Neural cell (in vitro differentiated cells): Measurements from ENCODE around the gene NXPH3. TPM values are rescaled to one million over a fixed set of nuclear protein-coding genes. Genes with fewer than 3 reads are reported as not detected.

ENCODE experiments used
- H2AFZ ChIP-seq: fragments of 200-600, 300-800 bp; sonication (generic), shearing (Covaris generic); 2 replicates; pipeline ENCODE4 v1.6.0; 2014; ENCODE audit warnings: low read depth, mild to moderate bottlenecking, antibody characterized with exemption, low read length, moderate library complexity
- H3F3A ChIP-seq: fragments of 200-600 bp; shearing (Covaris generic); 2 replicates; pipeline ENCODE4 v1.6.1; 2016; ENCODE audit warnings: mild to moderate bottlenecking, moderate library complexity, mixed read lengths, antibody characterized with exemption, low read length; ENCODE audit not compliant: insufficient read depth, poor library complexity, severe bottlenecking
- H3K27ac ChIP-seq: fragments of 200-600, 300-800 bp; sonication (generic), shearing (Covaris generic); 2 replicates; pipeline ENCODE4 v1.5.1; 2014; ENCODE audit warnings: mild to moderate bottlenecking, low read length, moderate library complexity
- H3K27me3 ChIP-seq: fragments of 300-800, 200-600 bp; sonication (generic), shearing (Covaris generic); 2 replicates; pipeline ENCODE4 v1.6.0; 2014; ENCODE audit warnings: mild to moderate bottlenecking, low read depth, low read length, moderate library complexity; ENCODE audit not compliant: insufficient read depth
- H3K36me3 ChIP-seq: fragments of 300-800, 200-600 bp; sonication (generic), shearing (Covaris generic); 2 replicates; pipeline ENCODE4 v1.5.1; 2014; ENCODE audit warnings: mild to moderate bottlenecking, antibody characterized with exemption, low read length, moderate library complexity; ENCODE audit not compliant: insufficient read depth
- H3K4me2 ChIP-seq: fragments of 300-800, 200-600 bp; sonication (generic), shearing (Covaris generic); 2 replicates; pipeline ENCODE4 v1.6.0; 2014; ENCODE audit warnings: mild to moderate bottlenecking, low read length
- H3K4me3 ChIP-seq: fragments of 300-800, 200-600 bp; sonication (generic), shearing (Covaris generic); 2 replicates; pipeline ENCODE4 v1.5.1; 2014; ENCODE audit warnings: mild to moderate bottlenecking, low read length, moderate library complexity
- H3K79me2 ChIP-seq: fragments of 200-600 bp; shearing (Covaris generic); replicated peaks from 2 replicates; pipeline ENCODE4 v1.6.0; 2014; ENCODE audit warnings: mild to moderate bottlenecking, low read length, moderate library complexity; ENCODE audit not compliant: insufficient read depth
- H3K9ac ChIP-seq: fragments of 300-800, 200-600 bp; sonication (generic), shearing (Covaris generic); 2 replicates; pipeline ENCODE4 v1.6.1; 2016; ENCODE audit warnings: mild to moderate bottlenecking, low read length, mixed read lengths
- H3K9me2 ChIP-seq: fragments of 200-600 bp; shearing (Covaris generic); 2 replicates; pipeline ENCODE4 v1.6.1; 2016; ENCODE audit warnings: mild to moderate bottlenecking, low read length, mixed read lengths; ENCODE audit not compliant: insufficient read depth
- H3K9me3 ChIP-seq: fragments of 200-600, 300-800 bp; sonication (generic), shearing (Covaris generic); 2 replicates; pipeline ENCODE4 v1.6.1; 2016; ENCODE audit warnings: mild to moderate bottlenecking, mixed run types, low read length, moderate library complexity, mixed read lengths
- H4K20me1 ChIP-seq: fragments of 200-600 bp; shearing (Covaris generic); 2 replicates; pipeline ENCODE4 v1.6.1; 2016; ENCODE audit warnings: mild to moderate bottlenecking, mixed run types; ENCODE audit not compliant: insufficient read depth
- CTCF ChIP-seq: fragments of 450-650 bp; IDR thresholded peaks from 2 replicates; pipeline ENCODE4 v1.5.1; 2014; ENCODE audit warnings: antibody characterized with exemption, mild to moderate bottlenecking, moderate library complexity; ENCODE audit not compliant: poor library complexity, severe bottlenecking
- EP300 ChIP-seq: fragments of 450-650 bp; conservative IDR thresholded peaks from 2 replicates; pipeline ENCODE4 v1.6.1; 2014; ENCODE audit warnings: antibody characterized with exemption, mild to moderate bottlenecking, moderate library complexity; ENCODE audit not compliant: poor library complexity, severe bottlenecking
- EZH2 ChIP-seq: fragments of 200-600, 300-800 bp; shearing (Covaris generic), sonication (generic); IDR thresholded peaks from 2 replicates; pipeline ENCODE4 v1.6.1; 2014; ENCODE audit warnings: antibody characterized with exemption, low read length, borderline replicate concordance, mild to moderate bottlenecking; ENCODE audit not compliant: insufficient read depth, poor library complexity, severe bottlenecking
- MXI1 ChIP-seq: fragments of 450-650 bp; conservative IDR thresholded peaks from 2 replicates; pipeline ENCODE4 v1.6.1; 2014; ENCODE audit warnings: antibody characterized with exemption, mild to moderate bottlenecking; ENCODE audit not compliant: poor library complexity, severe bottlenecking
- POLR2AphosphoS5 ChIP-seq: IDR thresholded peaks from 2 replicates; pipeline ENCODE4 v1.6.1; 2012
- RAD21 ChIP-seq: fragments of 450-650 bp; conservative IDR thresholded peaks from 2 replicates; pipeline ENCODE4 v1.6.1; 2014; ENCODE audit warnings: antibody characterized with exemption, mild to moderate bottlenecking, moderate library complexity
- SMC3 ChIP-seq: fragments of 450-650 bp; conservative IDR thresholded peaks from 2 replicates; pipeline ENCODE4 v1.6.1; 2014; ENCODE audit warnings: antibody characterized with exemption, mild to moderate bottlenecking, moderate library complexity; ENCODE audit not compliant: poor library complexity
- TAF1 ChIP-seq: IDR thresholded peaks from 2 replicates; pipeline ENCODE4 v1.6.1; 2012; ENCODE audit warnings: low read depth
- polyA plus RNA-seq: library from polyadenylated mRNA; depleted of rRNA; stranded (reverse); fragments of >200 nt; gene quantifications from 2 replicates; pipeline ENCODE4 v1.2.3, GENCODE V29; 2014
- TF ChIP-seq, protein P1 (sequence below): IDR thresholded peaks from 2 replicates; pipeline ENCODE4 v1.6.1; 2012; ENCODE audit warnings: borderline replicate concordance

NXPH3 gene
- polyA plus RNA-seq, 1 donor from 2014 or later = 2.4 TPM

DNA sequence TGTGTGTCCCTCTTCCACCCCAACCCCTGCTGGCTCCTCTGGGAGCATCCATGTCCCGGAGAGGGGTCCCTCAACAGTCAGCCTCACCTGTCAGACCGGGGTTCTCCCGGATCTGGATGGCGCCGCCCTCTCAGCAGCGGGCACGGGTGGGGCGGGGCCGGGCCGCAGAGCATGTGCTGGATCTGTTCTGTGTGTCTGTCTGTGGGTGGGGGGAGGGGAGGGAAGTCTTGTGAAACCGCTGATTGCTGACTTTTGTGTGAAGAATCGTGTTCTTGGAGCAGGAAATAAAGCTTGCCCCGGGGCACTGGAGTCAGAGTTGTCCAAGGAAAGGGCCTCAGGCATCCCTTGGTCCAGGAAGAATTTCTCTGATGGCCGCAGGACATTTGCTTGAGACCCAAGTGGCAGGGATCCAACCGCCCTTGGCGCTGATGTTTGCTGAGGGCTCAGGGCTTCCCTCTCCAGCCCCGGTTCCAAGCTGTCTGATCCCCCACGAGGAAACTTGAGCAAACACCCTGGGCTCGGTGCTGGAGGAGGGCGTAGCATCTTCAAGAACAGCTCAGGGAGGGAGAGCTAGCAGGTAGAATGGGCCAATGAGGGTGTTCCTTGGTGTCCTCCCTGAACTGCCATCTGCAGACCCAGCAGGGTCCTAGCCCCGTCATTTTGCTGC, 4.5 kb downstream of the NXPH3 start:
- no peaks in the 10 kb centered on the region for H3F3A ChIP-seq
- H3K9me2 ChIP-seq = no peaks in the 10 kb centered on the region
- H2AFZ ChIP-seq = no peak overlapping the region
- no peak overlapping the region for H3K9ac ChIP-seq
- TF ChIP-seq CTCF (no peak), EZH2 (no peak), EP300 (no peak), POLR2AphosphoS5 (no peak)
- no peaks in the 10 kb centered on the region for H3K79me2 ChIP-seq
- H3K4me3 ChIP-seq = no peak overlapping the region
- no peaks in the 10 kb centered on the region for H3K9me3 ChIP-seq
- peaks cover 23% of the 10 kb centered on the region for H3K27me3 ChIP-seq
- H3K36me3 ChIP-seq = no peaks in the 10 kb centered on the region
- no peak overlapping the region for H3K27ac ChIP-seq
- H3K4me2 ChIP-seq = no peak overlapping the region
- H4K20me1 ChIP-seq = no peaks in the 10 kb centered on the region

- no peak overlapping the region for H3K4me3 ChIP-seq
- H3K79me2 ChIP-seq = no peaks in the 10 kb centered on the region
- no peak overlapping the region for H3K27ac ChIP-seq
- H3K27me3 ChIP-seq = peaks cover 15% of the 10 kb centered on the region
- no peaks in the 10 kb centered on the region for H3F3A ChIP-seq
- H3K9me2 ChIP-seq = no peaks in the 10 kb centered on the region
- H4K20me1 ChIP-seq = no peaks in the 10 kb centered on the region
- H3K4me2 ChIP-seq = no peak overlapping the region
- TF ChIP-seq RAD21 (no peak), EZH2 (no peak), TAF1 (no peak), CTCF (no peak), MXI1 (no peak), POLR2AphosphoS5 (no peak), SMC3 (no peak), EP300 (no peak)
- TF ChIP-seq, protein P1, sequence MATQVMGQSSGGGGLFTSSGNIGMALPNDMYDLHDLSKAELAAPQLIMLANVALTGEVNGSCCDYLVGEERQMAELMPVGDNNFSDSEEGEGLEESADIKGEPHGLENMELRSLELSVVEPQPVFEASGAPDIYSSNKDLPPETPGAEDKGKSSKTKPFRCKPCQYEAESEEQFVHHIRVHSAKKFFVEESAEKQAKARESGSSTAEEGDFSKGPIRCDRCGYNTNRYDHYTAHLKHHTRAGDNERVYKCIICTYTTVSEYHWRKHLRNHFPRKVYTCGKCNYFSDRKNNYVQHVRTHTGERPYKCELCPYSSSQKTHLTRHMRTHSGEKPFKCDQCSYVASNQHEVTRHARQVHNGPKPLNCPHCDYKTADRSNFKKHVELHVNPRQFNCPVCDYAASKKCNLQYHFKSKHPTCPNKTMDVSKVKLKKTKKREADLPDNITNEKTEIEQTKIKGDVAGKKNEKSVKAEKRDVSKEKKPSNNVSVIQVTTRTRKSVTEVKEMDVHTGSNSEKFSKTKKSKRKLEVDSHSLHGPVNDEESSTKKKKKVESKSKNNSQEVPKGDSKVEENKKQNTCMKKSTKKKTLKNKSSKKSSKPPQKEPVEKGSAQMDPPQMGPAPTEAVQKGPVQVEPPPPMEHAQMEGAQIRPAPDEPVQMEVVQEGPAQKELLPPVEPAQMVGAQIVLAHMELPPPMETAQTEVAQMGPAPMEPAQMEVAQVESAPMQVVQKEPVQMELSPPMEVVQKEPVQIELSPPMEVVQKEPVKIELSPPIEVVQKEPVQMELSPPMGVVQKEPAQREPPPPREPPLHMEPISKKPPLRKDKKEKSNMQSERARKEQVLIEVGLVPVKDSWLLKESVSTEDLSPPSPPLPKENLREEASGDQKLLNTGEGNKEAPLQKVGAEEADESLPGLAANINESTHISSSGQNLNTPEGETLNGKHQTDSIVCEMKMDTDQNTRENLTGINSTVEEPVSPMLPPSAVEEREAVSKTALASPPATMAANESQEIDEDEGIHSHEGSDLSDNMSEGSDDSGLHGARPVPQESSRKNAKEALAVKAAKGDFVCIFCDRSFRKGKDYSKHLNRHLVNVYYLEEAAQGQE = no peak
- H3K9me3 ChIP-seq = no peaks in the 10 kb centered on the region
- H2AFZ ChIP-seq = no peak overlapping the region
- H3K36me3 ChIP-seq = no peaks in the 10 kb centered on the region
- no peak overlapping the region for H3K9ac ChIP-seq
Measured at GRCh38 chr17:49580981-49581647, 5.4 kb downstream of the NXPH3 start.
